Liver (tissue), 3 donors: ENCODE results near the gene BCAT1.

Experiments
- ATF3 ChIP-seq: IDR thresholded peaks from 2 replicates; pipeline ENCODE4 v1.6.1; 2016; ENCODE audit warnings: antibody characterized with exemption
- CTCF ChIP-seq: fragments of 150-350 bp; IDR thresholded peaks from 2 replicates; pipeline ENCODE4 v1.5.1; 2017; ENCODE audit warnings: improper control_type of control experiment, low read depth, low read length; ENCODE audit not compliant: missing input control
- HNF4A ChIP-seq, 2 donors: conservative IDR thresholded peaks; 2 replicates each; pipeline ENCODE4 v1.6.1; 2016; ENCODE audit warnings: antibody characterized with exemption in 2 of 2, mild to moderate bottlenecking in 2 of 2
- MAX ChIP-seq: IDR thresholded peaks from 2 replicates; pipeline ENCODE4 v1.6.1; 2016; ENCODE audit warnings: antibody characterized with exemption
- REST ChIP-seq: IDR thresholded peaks from 2 replicates; pipeline ENCODE4 v1.6.1; 2016; ENCODE audit warnings: antibody characterized with exemption, mild to moderate bottlenecking
- TAF1 ChIP-seq: conservative IDR thresholded peaks from 2 replicates; pipeline ENCODE4 v1.6.1; 2016; ENCODE audit warnings: antibody characterized with exemption, mild to moderate bottlenecking
- YY1 ChIP-seq: IDR thresholded peaks from 2 replicates; pipeline ENCODE4 v1.6.1; 2016; ENCODE audit warnings: antibody characterized with exemption, mild to moderate bottlenecking
- donor health status: healthy.
- donor health status: healthy.

- TF ChIP-seq CTCF (no peak), ATF3 (no peak), MAX (no peak), TAF1 (no peak), YY1 (no peak), REST (no peak), HNF4A (conservative IDR thresholded peaks at IDR 0.05) (no peak)
These were observed 39.2 kb downstream of the BCAT1 start for GRCh38 chr12:24909667-24910066.
